ENCODE measurements around the gene COL21A1. TPM values are rescaled to one million over a fixed set of nuclear protein-coding genes. Genes with fewer than 3 reads are reported as not detected.

Gene COL21A1
- total RNA-seq, 1 experiment from 2014 or later = 49.0 TPM

DNA sequence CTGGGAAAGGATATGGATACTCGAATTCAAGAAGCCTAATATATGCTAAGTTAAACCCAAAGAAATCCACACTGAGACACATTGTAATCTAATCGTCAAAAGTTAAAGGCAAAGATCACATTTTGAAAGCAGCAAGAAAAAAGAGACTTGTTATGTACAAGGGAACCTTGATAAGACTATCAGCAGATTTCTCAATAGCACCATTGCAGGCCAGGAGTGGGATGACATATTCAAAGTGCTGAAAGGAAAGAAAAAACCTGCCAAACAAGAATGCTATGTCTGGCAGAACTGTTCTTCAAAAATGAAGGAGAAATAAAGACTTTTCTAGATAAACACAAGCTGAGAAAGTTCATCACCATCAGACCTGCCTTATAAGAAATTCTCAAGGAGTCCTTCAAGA is 75.2 kb downstream of the COL21A1 start:
- no peak overlapping the region for H3K27ac ChIP-seq (ENCODE audit: low read depth, low read length, poor library complexity, severe bottlenecking)
- ChIA-PET POLR2A (ENCODE audit: low non-redundant PET) (no interaction called here), CTCF (no interaction called here)
- H3K9me3 ChIP-seq (ENCODE audit: low read depth, low read length, poor library complexity, severe bottlenecking) = peaks cover 47% of the 10 kb centered on the region
- H3K4me3 ChIP-seq (ENCODE audit: low read depth, low read length, poor library complexity, severe bottlenecking) = no peak overlapping the region
- no peak for DNase-seq (ENCODE audit: low spot score)
- H3K36me3 ChIP-seq (ENCODE audit: insufficient read depth, low read length, poor library complexity, severe bottlenecking) = peaks cover 24% of the 10 kb centered on the region
- BruUV-seq (replicated peaks) = no TSS peak
- intact Hi-C loops (cut with micrococcal nuclease; ENCODE audit: unreplicated experiment) = no loop called here
- no peak for TF ChIP-seq EZH2 (IDR thresholded peaks at IDR 0.05; ENCODE audit: borderline replicate concordance, low read depth, low read length, poor library complexity, severe bottlenecking)
- TF ChIP-seq, protein P1, sequence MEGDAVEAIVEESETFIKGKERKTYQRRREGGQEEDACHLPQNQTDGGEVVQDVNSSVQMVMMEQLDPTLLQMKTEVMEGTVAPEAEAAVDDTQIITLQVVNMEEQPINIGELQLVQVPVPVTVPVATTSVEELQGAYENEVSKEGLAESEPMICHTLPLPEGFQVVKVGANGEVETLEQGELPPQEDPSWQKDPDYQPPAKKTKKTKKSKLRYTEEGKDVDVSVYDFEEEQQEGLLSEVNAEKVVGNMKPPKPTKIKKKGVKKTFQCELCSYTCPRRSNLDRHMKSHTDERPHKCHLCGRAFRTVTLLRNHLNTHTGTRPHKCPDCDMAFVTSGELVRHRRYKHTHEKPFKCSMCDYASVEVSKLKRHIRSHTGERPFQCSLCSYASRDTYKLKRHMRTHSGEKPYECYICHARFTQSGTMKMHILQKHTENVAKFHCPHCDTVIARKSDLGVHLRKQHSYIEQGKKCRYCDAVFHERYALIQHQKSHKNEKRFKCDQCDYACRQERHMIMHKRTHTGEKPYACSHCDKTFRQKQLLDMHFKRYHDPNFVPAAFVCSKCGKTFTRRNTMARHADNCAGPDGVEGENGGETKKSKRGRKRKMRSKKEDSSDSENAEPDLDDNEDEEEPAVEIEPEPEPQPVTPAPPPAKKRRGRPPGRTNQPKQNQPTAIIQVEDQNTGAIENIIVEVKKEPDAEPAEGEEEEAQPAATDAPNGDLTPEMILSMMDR (conservative IDR thresholded peaks at IDR 0.05; ENCODE audit: low read depth, low read length) = no peak
- H3K27me3 ChIP-seq (replicated peaks; ENCODE audit: insufficient read depth, low read depth, low read length, poor library complexity) = no peaks in the 10 kb centered on the region
- H3K4me1 ChIP-seq (ENCODE audit: insufficient read depth, low read length, poor library complexity, severe bottlenecking) = no peaks in the 10 kb centered on the region

DNA sequence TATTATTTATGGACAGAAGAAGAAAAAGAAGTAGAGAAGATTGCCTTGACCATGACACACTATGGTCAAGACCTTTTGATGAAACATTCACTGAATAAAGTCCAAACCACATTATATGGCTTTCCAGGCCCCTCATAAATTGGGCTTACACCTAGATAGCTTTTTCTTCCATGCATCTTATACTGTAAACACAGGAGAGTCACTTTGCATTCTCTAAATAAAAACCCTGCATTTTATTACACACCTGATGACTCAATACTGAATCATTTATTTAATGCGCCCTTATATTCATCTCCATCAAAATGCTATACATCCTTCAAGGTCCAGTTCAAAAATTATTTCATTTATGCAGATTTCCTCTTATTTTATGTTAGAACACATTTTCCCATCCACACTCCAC is 78.0 kb downstream of the COL21A1 start:
- Histone ChIP-seq H3K36me3 (ENCODE audit: insufficient read depth, low read length, poor library complexity, severe bottlenecking) (peaks cover 16% of the 10 kb centered on the region), H3K9me3 (ENCODE audit: low read depth, low read length, poor library complexity, severe bottlenecking) (peaks cover 25% of the 10 kb centered on the region), H3K27me3 (replicated peaks; ENCODE audit: insufficient read depth, low read depth, low read length, poor library complexity) (no peaks in the 10 kb centered on the region), H3K4me3 (ENCODE audit: low read depth, low read length, poor library complexity, severe bottlenecking) (no peak overlapping the region), H3K27ac (ENCODE audit: low read depth, low read length, poor library complexity, severe bottlenecking) (no peak overlapping the region), H3K4me1 (ENCODE audit: insufficient read depth, low read length, poor library complexity, severe bottlenecking) (no peaks in the 10 kb centered on the region)
- no TSS peak for BruUV-seq (replicated peaks)
- no peak for DNase-seq (ENCODE audit: low spot score)
- CTCF ChIA-PET = no interaction called here
- intact Hi-C loops (cut with micrococcal nuclease; ENCODE audit: unreplicated experiment) = no loop called here
- POLR2A ChIA-PET (ENCODE audit: low non-redundant PET) = no interaction called here
- TF ChIP-seq, protein P1 (conservative IDR thresholded peaks at IDR 0.05; ENCODE audit: low read depth, low read length) = no peak
- no peak for TF ChIP-seq EZH2 (IDR thresholded peaks at IDR 0.05; ENCODE audit: borderline replicate concordance, low read depth, low read length, poor library complexity, severe bottlenecking)

DNA sequence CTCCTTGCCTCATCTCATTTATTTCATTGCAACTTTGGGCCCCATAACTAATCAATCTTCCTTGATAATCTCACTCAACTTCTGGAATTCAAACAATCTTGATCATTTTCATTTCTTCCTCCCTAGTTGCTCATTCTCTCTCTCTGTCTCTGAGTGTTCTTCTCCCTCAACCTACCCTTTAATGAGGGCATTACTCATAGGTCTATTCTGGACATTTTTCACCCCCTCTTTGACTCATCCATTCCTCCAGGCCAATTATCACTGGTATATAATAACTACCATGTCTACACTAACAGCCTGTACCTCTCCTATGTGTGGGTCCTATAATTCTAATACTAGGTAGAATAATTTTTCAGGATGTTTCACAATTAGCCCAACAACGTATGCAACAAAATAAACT is 78.8 kb downstream of the COL21A1 start:
- POLR2A ChIA-PET (ENCODE audit: low non-redundant PET) = no interaction called here
- H3K27ac ChIP-seq (ENCODE audit: low read depth, low read length, poor library complexity, severe bottlenecking) = no peak overlapping the region
- CTCF ChIA-PET = no interaction called here
- intact Hi-C loops (cut with micrococcal nuclease; ENCODE audit: unreplicated experiment) = no loop called here
- DNase-seq (ENCODE audit: low spot score) = no peak
- no peaks in the 10 kb centered on the region for H3K27me3 ChIP-seq (replicated peaks; ENCODE audit: insufficient read depth, low read depth, low read length, poor library complexity)
- no peak overlapping the region for H3K4me3 ChIP-seq (ENCODE audit: low read depth, low read length, poor library complexity, severe bottlenecking)
- H3K4me1 ChIP-seq (ENCODE audit: insufficient read depth, low read length, poor library complexity, severe bottlenecking) = no peaks in the 10 kb centered on the region
- H3K9me3 ChIP-seq (ENCODE audit: low read depth, low read length, poor library complexity, severe bottlenecking) = peaks cover 20% of the 10 kb centered on the region
- TF ChIP-seq EZH2 (IDR thresholded peaks at IDR 0.05; ENCODE audit: borderline replicate concordance, low read depth, low read length, poor library complexity, severe bottlenecking) = no peak
- TF ChIP-seq, protein P1 (conservative IDR thresholded peaks at IDR 0.05; ENCODE audit: low read depth, low read length) = no peak
- H3K36me3 ChIP-seq (ENCODE audit: insufficient read depth, low read length, poor library complexity, severe bottlenecking) = peaks cover 24% of the 10 kb centered on the region
- no TSS peak for BruUV-seq (replicated peaks)

Measured in A673 (cell line).